GM13977 (cell line): ENCODE results near the gene SCAPER.

Experiments used
- DNase-seq: peaks from one replicate; pipeline ENCODE4 v3.0.0; 2012; ENCODE audit warnings: low spot score
- CTCF ChIP-seq: IDR thresholded peaks from 2 replicates; pipeline ENCODE4 v1.5.1; 2012; ENCODE audit warnings: mild to moderate bottlenecking, control low read depth; ENCODE audit not compliant: insufficient read depth; ENCODE audit errors: extremely low read depth, missing control alignments
- in situ Hi-C: fragments of 300-500 bp; cut with MboI; formaldehyde crosslinking; loops from one replicate; pipeline ENCODE4 v1.12.0; 2022; ENCODE audit warnings: low sequenced_read_pairs, low pct_unique_long_range_greater_than_20kb, mixed read lengths, inconsistent platforms; ENCODE audit not compliant: unreplicated experiment

The SCAPER gene

GRCh38 chr15:76667943-76668715, 237.0 kb downstream of the SCAPER start:
- no peak for TF ChIP-seq CTCF
- no peak for DNase-seq

GRCh38 chr15:76664895-76665294, 240.2 kb downstream of the SCAPER start:
- in situ Hi-C loops: no loop called here
- TF ChIP-seq CTCF: no peak
- DNase-seq: no peak

More at GRCh38 chr15:76667943-76668715, 237.0 kb downstream of the SCAPER start:
- in situ Hi-C loops: no loop called here

GRCh38 chr15:76664411-76664810, 240.7 kb downstream of the SCAPER start:
- in situ Hi-C loops: no loop called here
- DNase-seq: no peak
- TF ChIP-seq CTCF: no peak

- TF ChIP-seq CTCF: no peak
- DNase-seq: no peak
- in situ Hi-C loops: no loop called here
Measured at GRCh38 chr15:76663529-76663928, 241.6 kb downstream of the SCAPER start.

- no peak for TF ChIP-seq CTCF
- in situ Hi-C loops: no loop called here
- DNase-seq: no peak
Measured at GRCh38 chr15:76648732-76649444, 256.3 kb downstream of the SCAPER start.

GRCh38 chr15:76647612-76648011, 257.5 kb downstream of the SCAPER start:
- DNase-seq: no peak
- in situ Hi-C loops: no loop called here
- no peak for TF ChIP-seq CTCF
